Activated naive CD8-positive, alpha-beta T cell treated with anti-CD3 and anti-CD28 coated beads, Interleukin-2, amount 10 ng/mL, durations not matched to agents 7 days and 5 days (primary cell): ENCODE results near the gene TCF7. TPM values are rescaled to one million over a fixed set of nuclear protein-coding genes. Genes with fewer than 3 reads are reported as not detected.
A peak's percentile ranks its signal among the peaks of the same experiment; 100 is the strongest.

Experiments used
- ATAC-seq: fragments of 150-1000 bp; cut with Tn5 transposase; one replicate; pipeline ENCODE4 v1.10.0; 2021; ENCODE audit warnings: low read depth, moderate library complexity
- POLR2A ChIA-PET: fragments of 350-600 bp; sonication (Branson Sonifier 250); formaldehyde crosslinking; loops from one replicate; lab custom pipeline; 2021; ENCODE audit warnings: antibody characterized with exemption; lab: Charles Lee
- DNase-seq: peaks from one replicate; pipeline ENCODE4 v3.0.0; 2021
- H3K27ac Mint-ChIP-seq: one replicate; pipeline ENCODE4 v1.8.0; 2022; ENCODE audit warnings: mild to moderate bottlenecking, mixed read lengths
- H3K27me3 Mint-ChIP-seq: one replicate; pipeline ENCODE4 v1.8.0; 2022; ENCODE audit warnings: mild to moderate bottlenecking, moderate library complexity, mixed read lengths
- H3K36me3 Mint-ChIP-seq: one replicate; pipeline ENCODE4 v1.8.0; 2021; ENCODE audit warnings: mild to moderate bottlenecking, mixed read lengths
- H3K4me1 Mint-ChIP-seq: one replicate; pipeline ENCODE4 v1.8.0; 2021; ENCODE audit warnings: mixed read lengths
- H3K4me3 Mint-ChIP-seq: one replicate; pipeline ENCODE4 v1.8.0; 2022; ENCODE audit warnings: mild to moderate bottlenecking, moderate library complexity, mixed read lengths
- H3K9me3 Mint-ChIP-seq: one replicate; pipeline ENCODE4 v1.8.0; 2021; ENCODE audit warnings: mixed read lengths
- total RNA-seq, 2 experiments: library from RNA; stranded (reverse); gene quantifications; one replicate each; pipeline ENCODE4 v1.2.3, GENCODE V29; 2021

TCF7 gene
- total RNA-seq, 2 experiments from 2014 or later: 283 to 315 TPM

DNA sequence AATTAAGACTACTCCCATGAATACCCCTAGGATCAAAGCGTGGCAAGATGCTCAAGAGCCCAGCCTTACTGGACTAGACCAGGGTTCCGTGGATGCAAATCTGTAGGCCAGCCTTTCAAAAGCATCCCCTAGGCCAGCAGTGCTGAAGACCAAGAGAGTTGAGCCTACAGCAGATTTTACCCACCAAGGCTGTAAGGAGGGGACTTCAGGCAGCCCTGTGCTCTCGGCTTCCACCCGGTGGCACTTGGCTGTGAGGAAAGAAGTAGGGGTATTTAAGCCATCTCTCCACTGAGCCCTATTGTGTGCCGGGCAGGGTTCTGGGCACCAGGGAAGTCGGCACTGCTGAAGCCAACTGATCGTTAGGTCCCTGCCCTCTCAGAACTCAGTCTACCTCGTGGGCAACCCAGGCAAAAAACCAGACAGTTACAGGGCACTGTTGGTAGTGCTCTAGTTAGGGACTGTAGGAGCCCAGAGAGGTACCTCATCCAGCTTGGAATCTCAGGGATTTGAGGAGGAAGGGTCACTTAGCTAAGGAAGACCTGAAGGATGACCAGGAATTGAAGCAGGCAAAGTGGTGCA is 25.5 kb downstream of the TCF7 start:
- H3K4me1 Mint-ChIP-seq: peaks cover 63% of the 10 kb centered on the region
- POLR2A ChIA-PET: interaction anchor here (0.5 to 5.2 kb wide), 14 partner anchors 8 to 135 kb away, joined by 3 to 60 read pairs (median 6); partner anchors contain the start of genes SKP1, TCF7 and VDAC1
- H3K9me3 Mint-ChIP-seq: no peaks in the 10 kb centered on the region
- peaks cover 26% of the 10 kb centered on the region for H3K36me3 Mint-ChIP-seq
- DNase-seq (no peak), ATAC-seq (no peak)
- H3K27ac Mint-ChIP-seq: peak overlapping the region; percentile 80
- H3K4me3 Mint-ChIP-seq: no peak overlapping the region
- no peaks in the 10 kb centered on the region for H3K27me3 Mint-ChIP-seq

GRCh38 chr5:134140530-134141201 is 26.2 kb downstream of the TCF7 start:
- peaks cover 21% of the 10 kb centered on the region for H3K36me3 Mint-ChIP-seq
- peak; percentile 71 for DNase-seq
- H3K4me1 Mint-ChIP-seq: peaks cover 59% of the 10 kb centered on the region
- no peak overlapping the region for H3K4me3 Mint-ChIP-seq
- no peaks in the 10 kb centered on the region for H3K27me3 Mint-ChIP-seq
- H3K27ac Mint-ChIP-seq: peak overlapping the region; percentile 80
- no peaks in the 10 kb centered on the region for H3K9me3 Mint-ChIP-seq
- POLR2A ChIA-PET: interaction anchor here (0.5 to 5.2 kb wide), 14 partner anchors 8 to 136 kb away, joined by 3 to 60 read pairs (median 5); partner anchors contain the start of genes SKP1 and VDAC1
- ATAC-seq: peak; percentile 45

- Mint-ChIP-seq H3K36me3 (peaks cover 20% of the 10 kb centered on the region), H3K9me3 (no peaks in the 10 kb centered on the region), H3K27me3 (no peaks in the 10 kb centered on the region), H3K4me3 (no peak overlapping the region), H3K27ac (peak overlapping the region; percentile 80), H3K4me1 (peaks cover 52% of the 10 kb centered on the region)
- no peak for ATAC-seq
- POLR2A ChIA-PET: interaction anchor here (0.8 to 5.2 kb wide), 12 partner anchors 9 to 137 kb away, joined by 3 to 60 read pairs (median 6); partner anchors contain the start of genes SKP1 and VDAC1
- no peak for DNase-seq
Observed at GRCh38 chr5:134141331-134142050, 27.0 kb downstream of the TCF7 start.

- no peak overlapping the region for H3K4me3 Mint-ChIP-seq
- POLR2A ChIA-PET: interaction anchor here (0.7 to 5.1 kb wide), 6 partner anchors 10 to 137 kb away, joined by 3 to 44 read pairs (median 7); partner anchors contain the start of genes SKP1 and VDAC1
- no peaks in the 10 kb centered on the region for H3K9me3 Mint-ChIP-seq
- DNase-seq (no peak), ATAC-seq (no peak)
- H3K27ac Mint-ChIP-seq: no peak overlapping the region
- H3K36me3 Mint-ChIP-seq: peaks cover 20% of the 10 kb centered on the region
- H3K4me1 Mint-ChIP-seq: peaks cover 49% of the 10 kb centered on the region
- H3K27me3 Mint-ChIP-seq: no peaks in the 10 kb centered on the region
Observed at GRCh38 chr5:134142052-134142451, 27.6 kb downstream of the TCF7 start.

GRCh38 chr5:134142806-134143205 is 28.3 kb downstream of the TCF7 start:
- no peaks in the 10 kb centered on the region for H3K27me3 Mint-ChIP-seq
- peak overlapping the region; percentile 61 for H3K27ac Mint-ChIP-seq
- ATAC-seq (no peak), DNase-seq (no peak)
- H3K36me3 Mint-ChIP-seq: peaks cover 22% of the 10 kb centered on the region
- no peaks in the 10 kb centered on the region for H3K9me3 Mint-ChIP-seq
- H3K4me1 Mint-ChIP-seq: peaks cover 41% of the 10 kb centered on the region
- POLR2A ChIA-PET: interaction anchor here (0.6 to 5.1 kb wide), 6 partner anchors 30 to 107 kb away, joined by 3 to 44 read pairs (median 4); no protein-coding TSS in a partner anchor
- no peak overlapping the region for H3K4me3 Mint-ChIP-seq

- POLR2A ChIA-PET: interaction anchor here (0.6 to 5.1 kb wide), 7 partner anchors 11 to 107 kb away, joined by 3 to 44 read pairs (median 3); no protein-coding TSS in a partner anchor
- no peaks in the 10 kb centered on the region for H3K9me3 Mint-ChIP-seq
- H3K36me3 Mint-ChIP-seq: peaks cover 22% of the 10 kb centered on the region
- no peak overlapping the region for H3K4me3 Mint-ChIP-seq
- DNase-seq: no peak
- H3K27me3 Mint-ChIP-seq: no peaks in the 10 kb centered on the region
- peaks cover 38% of the 10 kb centered on the region for H3K4me1 Mint-ChIP-seq
- ATAC-seq: no peak
- no peak overlapping the region for H3K27ac Mint-ChIP-seq
Observed at GRCh38 chr5:134143431-134143830, 28.9 kb downstream of the TCF7 start.

DNA sequence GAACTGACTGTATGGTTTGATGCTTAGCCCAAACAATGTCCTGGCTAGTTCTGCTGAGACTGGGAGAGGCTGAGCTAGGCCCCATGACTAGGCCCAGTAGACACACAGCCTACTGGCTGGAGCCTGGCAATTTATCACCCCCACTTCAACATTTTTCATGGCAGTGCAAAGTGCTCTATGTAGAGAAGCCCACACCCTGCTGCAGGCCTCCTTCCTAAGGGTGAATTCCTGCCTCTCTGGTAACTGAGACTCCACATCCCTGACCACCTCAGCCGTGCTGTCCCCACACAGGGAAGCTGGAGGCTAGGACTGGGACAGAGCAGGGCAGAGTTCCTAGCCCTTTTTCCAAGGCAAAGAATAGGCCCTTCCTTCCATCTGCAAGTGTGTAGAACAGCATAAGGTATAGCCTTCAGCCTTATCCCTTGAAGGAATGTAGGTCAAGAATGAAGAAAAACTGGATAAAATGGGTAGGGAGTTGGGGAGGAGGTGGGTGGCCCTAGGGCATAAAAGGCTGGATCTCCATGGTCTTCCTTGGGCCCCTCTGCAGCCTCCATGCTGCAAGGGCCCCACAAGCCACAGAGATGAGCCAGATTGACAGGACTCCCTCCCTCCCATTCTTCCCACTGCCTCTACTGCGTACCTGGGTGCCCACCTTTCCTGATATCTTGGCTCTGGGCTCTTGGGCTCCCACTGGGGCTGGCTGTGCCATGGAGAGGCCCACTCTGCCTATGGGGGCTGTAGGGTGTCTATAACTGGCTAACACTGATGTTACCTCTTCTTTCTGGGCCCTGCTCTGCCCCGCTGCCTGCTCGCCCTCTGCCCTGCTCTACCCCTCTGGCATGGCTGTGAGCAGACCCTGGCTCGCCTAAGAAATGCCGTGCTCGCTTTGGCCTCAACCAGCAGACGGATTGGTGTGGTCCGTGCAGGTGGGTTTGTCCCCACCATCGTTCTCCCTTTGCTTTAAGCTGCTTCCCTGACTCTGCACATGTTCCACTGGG is 29.8 kb downstream of the TCF7 start:
- POLR2A ChIA-PET: interaction anchor here (0.8 to 5.1 kb wide), 6 partner anchors 11 to 103 kb away, joined by 3 to 44 read pairs (median 3); no protein-coding TSS in a partner anchor
- H3K4me3 Mint-ChIP-seq: no peak overlapping the region

GRCh38 chr5:134145041-134145757 is 30.7 kb downstream of the TCF7 start:
- Mint-ChIP-seq H3K27me3 (no peaks in the 10 kb centered on the region), H3K36me3 (peaks cover 25% of the 10 kb centered on the region), H3K4me3 (no peak overlapping the region), H3K9me3 (no peaks in the 10 kb centered on the region), H3K4me1 (peaks cover 29% of the 10 kb centered on the region), H3K27ac (peak overlapping the region; percentile 26)
- DNase-seq (no peak), ATAC-seq (no peak)
- POLR2A ChIA-PET: interaction anchor here (1.1 kb wide), 1 partner anchor 31 kb away, joined by 4 read pairs; the partner anchor contains the start of gene SKP1

More for the DNA sequence above, 29.8 kb downstream of the TCF7 start:
- Mint-ChIP-seq H3K4me1 (peaks cover 32% of the 10 kb centered on the region), H3K9me3 (no peaks in the 10 kb centered on the region), H3K36me3 (peaks cover 23% of the 10 kb centered on the region), H3K27me3 (no peaks in the 10 kb centered on the region), H3K27ac (peak overlapping the region; percentile 25)
- no peak for ATAC-seq
- DNase-seq: no peak

- H3K27ac Mint-ChIP-seq: peak overlapping the region; percentile 68
- DNase-seq (peak; percentile 85), ATAC-seq (peak; percentile 75)
- peaks cover 29% of the 10 kb centered on the region for H3K36me3 Mint-ChIP-seq
- H3K27me3 Mint-ChIP-seq: no peaks in the 10 kb centered on the region
- peaks cover 29% of the 10 kb centered on the region for H3K4me1 Mint-ChIP-seq
- H3K9me3 Mint-ChIP-seq: no peaks in the 10 kb centered on the region
- POLR2A ChIA-PET: interaction anchor here (0.6 to 1.1 kb wide), 4 partner anchors 14 to 1649 kb away, joined by 3 to 4 read pairs (median 3); partner anchors contain the start of gene SKP1
- H3K4me3 Mint-ChIP-seq: no peak overlapping the region
Observed at GRCh38 chr5:134145779-134146581, 31.5 kb downstream of the TCF7 start.

DNA sequence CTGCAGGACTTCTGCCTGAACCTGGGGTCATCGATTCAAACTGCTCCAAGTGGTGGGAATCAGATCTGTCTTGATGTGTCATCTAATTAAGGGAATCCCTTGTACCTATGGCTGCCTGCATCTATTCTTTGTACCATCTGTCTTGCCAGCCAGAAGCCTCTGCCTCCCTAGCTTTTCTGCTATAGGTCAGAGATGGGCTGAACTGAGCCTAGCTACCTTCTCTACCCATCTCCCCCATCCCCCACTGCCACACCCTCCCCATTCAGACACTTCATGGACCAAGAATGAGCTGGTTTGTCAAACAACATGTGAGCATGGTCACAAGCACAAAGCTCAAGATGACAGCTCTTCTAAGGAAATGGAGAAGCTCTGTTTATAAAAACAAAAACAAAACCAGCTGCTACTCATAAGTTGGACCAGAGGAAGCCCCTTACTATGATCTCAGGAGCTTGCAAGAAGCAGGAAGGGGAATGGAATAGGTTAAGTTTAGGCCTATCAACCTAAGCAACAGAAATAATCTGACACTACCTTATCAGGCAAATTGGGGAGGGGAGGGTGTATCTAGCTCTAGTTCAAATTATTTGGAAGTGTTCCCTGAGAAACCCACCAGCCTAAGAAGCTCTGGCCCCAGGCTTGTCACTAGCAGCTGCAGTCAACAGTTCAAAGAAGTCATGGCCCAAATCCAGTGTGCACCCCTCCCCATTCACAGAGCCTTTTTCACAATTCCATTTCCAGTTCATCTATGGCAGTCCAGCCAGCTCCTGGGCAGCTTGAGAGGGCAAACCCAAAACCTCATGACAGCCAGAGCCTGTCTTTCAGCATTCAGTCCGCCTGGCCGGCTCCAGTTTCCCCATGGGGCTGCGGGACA is 32.4 kb downstream of the TCF7 start:
- ATAC-seq: no peak
- peaks cover 29% of the 10 kb centered on the region for H3K4me1 Mint-ChIP-seq
- POLR2A ChIA-PET: interaction anchor here (0.6 to 2.7 kb wide), 7 partner anchors 15 to 1650 kb away, joined by 3 to 10 read pairs (median 3); partner anchors contain the start of gene SKP1
- H3K27ac Mint-ChIP-seq: peak overlapping the region; percentile 45
- H3K36me3 Mint-ChIP-seq: peaks cover 27% of the 10 kb centered on the region
- no peak overlapping the region for H3K4me3 Mint-ChIP-seq
- H3K27me3 Mint-ChIP-seq: no peaks in the 10 kb centered on the region
- DNase-seq: no peak
- H3K9me3 Mint-ChIP-seq: no peaks in the 10 kb centered on the region
